GM19372 (cell line): ENCODE results near the gene KSR1.

Experiments used
- ATAC-seq: cut with Tn5 transposase; IDR thresholded peaks from one replicate; pipeline ENCODE4 v1.9.1; 2021; ENCODE audit warnings: mild to moderate bottlenecking, low read depth, moderate library complexity; ENCODE audit not compliant: unreplicated experiment

Gene KSR1

GRCh38 chr17:27564463-27564862 is 108.2 kb downstream of the KSR1 start:
- ATAC-seq: no peak

GRCh38 chr17:27565874-27566670 is 109.8 kb downstream of the KSR1 start:
- no peak for ATAC-seq

DNA sequence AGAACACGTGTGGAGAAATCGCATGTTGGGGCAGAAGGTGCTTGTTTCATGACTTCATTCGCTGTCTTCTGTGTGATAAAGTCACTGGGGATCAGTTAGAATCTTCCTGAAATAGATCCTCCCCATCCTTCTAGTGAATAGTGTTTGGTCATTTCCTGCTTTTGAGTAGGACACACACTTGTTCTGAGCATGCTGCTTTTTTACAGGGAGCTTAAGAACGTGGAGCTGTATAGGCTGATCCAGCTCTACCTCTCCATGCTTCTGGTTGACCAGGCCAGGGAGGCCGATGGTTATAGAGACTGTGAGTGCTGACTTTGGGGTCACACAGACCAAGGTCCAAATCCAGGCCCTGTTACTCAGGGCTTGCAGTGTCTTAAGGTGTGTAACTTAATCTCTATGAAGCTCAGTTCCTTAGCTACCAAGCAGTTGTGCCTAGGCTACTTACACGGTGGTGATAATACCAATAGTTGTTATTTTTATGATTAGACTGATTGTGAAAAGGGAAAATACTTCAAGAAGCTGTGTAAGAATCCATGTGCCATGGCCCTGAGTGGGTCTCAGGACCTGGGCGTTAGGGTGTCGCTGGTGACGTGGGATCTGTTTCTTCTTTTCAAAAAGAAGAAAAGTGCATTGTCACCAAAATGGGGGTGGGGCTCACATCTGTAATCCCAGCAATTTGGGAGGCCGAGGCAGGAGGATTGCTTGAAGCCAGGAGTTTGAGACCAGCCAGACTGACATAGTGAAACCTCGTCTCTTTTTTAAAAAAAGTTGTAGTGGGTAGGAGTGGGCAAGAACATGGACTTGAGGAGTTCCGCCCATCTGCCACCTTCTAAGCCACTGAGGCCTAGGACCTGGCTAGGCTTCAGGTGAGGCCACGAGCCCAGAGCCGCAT is 110.7 kb downstream of the KSR1 start:
- ATAC-seq: no peak

DNA sequence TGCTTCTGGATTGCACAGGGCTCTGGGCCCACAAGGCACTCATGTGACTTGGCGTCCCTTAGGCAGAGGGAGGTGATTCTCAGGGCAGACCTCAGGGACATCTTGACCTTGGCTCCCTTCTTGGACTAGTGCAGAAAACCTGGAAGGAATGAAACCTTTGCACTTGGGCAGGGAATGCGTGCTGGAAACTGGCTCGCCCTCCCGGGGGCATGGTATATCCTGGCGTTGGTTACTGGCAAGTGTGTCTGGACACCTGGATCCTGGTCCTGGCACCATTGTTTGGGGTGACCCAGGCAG is 111.3 kb downstream of the KSR1 start:
- ATAC-seq: no peak

DNA sequence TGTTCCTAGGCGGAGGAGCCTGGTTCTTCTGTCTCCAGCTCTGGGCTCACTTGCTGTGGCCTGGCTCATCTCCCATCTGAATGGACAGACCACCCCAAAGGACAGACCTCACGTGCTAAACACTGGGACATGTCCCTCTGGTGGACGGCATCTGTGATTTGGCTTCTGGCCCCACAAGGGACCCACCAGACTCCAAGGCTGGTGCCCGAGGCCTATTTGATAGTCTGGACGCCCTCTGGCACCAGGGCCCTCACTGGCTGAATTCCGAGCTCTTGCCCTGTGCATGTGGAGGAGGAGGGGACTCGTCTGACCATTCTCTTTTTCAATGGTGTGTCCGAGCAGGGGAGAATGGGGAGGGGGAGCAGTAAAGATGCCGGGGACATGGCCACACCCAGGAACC is 112.0 kb downstream of the KSR1 start:
- no peak for ATAC-seq

DNA sequence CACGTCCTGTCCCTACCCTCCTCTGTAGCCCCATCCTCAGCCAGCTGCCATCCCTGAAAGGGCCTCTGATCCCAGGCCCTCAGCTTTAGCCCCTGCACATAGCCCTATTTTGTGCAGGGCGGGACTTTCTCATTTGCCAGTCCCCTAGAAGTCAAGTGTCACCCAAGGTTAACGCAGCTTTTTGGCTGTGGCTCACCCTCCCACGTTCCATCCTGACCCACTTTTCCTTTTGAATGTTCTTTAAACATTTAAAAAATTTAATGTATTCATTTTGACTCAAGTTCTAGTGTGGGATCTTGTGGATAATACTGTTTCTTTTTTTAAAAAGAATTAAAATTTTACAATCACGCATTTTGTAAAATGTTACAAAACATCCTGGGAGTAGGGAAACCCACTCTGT is 112.6 kb downstream of the KSR1 start:
- no peak for ATAC-seq

DNA sequence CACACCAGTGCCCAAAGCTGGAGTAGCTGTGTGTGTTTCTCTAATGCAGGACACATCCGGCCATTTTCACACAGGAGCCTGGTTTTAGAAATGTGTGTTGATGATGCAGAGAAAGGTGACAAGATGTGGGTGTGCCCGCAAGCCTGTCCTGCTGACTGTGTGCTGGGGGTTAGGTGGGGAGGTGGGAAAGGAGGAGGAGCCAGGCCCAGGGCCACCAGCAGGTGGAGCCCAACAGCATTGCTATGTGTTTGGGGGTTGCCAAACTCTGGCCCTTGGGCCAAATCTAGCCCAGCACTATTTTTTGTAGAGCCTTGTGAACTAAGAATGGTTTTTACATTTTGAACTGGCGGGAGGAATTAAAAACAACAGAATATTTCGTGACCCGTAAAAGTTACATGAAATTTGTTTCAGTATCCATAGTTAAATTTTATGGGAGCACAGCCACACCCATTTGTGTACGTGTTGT is 113.0 kb downstream of the KSR1 start:
- ATAC-seq: peak; percentile 56

GRCh38 chr17:27569884-27570577 is 113.8 kb downstream of the KSR1 start:
- ATAC-seq: no peak

DNA sequence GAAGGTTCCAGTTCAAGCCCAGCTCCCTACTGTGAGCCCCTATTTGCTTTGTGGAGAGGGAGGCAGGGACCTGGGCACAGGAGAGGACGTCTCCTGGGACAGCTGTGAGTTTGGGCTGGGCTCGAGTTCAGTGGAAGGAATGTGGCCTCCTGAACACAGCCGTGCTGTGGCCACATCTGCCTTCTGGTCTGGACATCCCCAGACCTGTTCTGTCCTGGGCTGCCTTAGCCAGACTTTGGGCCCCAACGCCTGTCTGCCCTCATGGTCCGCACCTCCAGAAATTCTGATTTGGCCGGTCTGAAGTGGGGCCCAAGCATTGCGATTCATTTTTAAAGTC is 114.3 kb downstream of the KSR1 start:
- ATAC-seq: no peak

GRCh38 chr17:27571563-27572352 is 115.5 kb downstream of the KSR1 start:
- no peak for ATAC-seq

DNA sequence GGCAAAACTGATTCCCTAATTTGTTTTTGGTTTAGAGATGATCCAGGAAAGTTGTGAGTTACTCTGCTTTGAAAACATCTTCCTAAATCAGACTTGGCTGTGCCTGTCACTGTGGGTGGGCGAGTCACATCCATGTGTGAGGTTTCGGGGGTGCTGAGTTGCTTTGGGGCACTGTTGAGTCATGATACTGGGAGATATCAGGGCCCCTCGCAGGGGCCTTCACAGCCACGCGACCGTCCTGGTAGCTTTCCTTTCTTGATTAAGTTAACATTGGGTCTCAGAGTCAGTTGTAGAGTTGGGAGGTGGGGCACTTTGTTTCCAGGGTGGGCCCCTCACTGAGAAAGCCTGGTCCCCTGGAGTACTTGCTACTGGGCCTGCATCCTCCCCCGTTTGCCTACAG is 116.4 kb downstream of the KSR1 start:
- no peak for ATAC-seq

GRCh38 chr17:27573548-27573947 is 117.3 kb downstream of the KSR1 start:
- ATAC-seq: no peak

GRCh38 chr17:27573971-27574525 is 117.8 kb downstream of the KSR1 start:
- ATAC-seq: no peak

GRCh38 chr17:27575096-27575911 is 119.1 kb downstream of the KSR1 start:
- ATAC-seq: no peak

- no peak for ATAC-seq
Observed at GRCh38 chr17:27575912-27576252, 119.6 kb downstream of the KSR1 start.

GRCh38 chr17:27576477-27577083 is 120.3 kb downstream of the KSR1 start:
- ATAC-seq: no peak

- no peak for ATAC-seq
Observed at GRCh38 chr17:27577121-27577761, 121.0 kb downstream of the KSR1 start.

DNA sequence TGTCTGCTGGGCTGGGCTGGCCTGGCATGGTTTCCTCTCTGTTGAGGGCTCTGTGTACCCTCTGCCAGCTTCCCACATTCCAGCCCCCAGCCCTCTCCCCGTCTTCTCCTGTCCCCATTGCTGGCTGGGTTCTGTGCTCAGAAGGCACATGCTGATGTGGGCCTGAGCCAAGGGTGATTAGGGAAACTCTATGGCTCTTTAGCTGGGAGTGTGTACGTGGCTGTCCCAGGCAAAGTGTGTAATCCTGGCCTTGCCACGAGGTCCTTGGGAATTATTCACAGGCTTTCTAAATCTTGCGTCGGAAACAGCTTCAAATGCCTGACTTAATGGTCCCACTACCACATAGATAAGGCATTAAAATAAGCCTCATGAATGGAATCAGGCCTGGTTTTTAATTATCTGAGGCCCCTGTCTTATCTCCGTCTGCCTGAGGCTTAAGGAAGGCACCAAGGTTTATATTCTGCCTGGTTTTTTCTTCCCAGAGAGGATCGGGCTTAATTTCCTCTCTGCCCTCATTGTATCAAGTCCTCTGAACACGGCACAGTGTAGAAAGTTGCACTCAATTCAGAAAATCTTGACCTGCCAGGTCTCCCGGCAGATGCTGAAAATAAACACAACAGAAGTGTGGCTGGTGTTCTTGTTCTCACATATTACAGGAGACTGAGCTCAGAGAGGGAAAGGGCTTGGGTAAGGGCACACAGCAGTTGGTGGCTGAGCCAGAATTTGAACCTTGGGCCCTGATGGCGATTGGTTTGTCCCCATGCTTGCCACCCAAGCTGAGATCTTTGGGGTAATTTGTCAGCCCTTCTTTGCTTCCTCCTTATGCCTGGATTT is 121.9 kb downstream of the KSR1 start:
- ATAC-seq: no peak
